Ovary (tissue), 3 donors: ENCODE results near the gene ZNF423.

ENCODE experiments used
- CTCF ChIP-seq, 3 donors: fragments of 450-650 bp in 2 of 3; fragments of 200-600 bp in 1 of 3; IDR thresholded peaks; one replicate each; pipeline versions ENCODE4 v1.5.1 to v1.8.0; 2016 to 2022; ENCODE audit warnings: antibody characterized with exemption in 3 of 3, mild to moderate bottlenecking in 1 of 3
- EP300 ChIP-seq: sonication (generic); formaldehyde crosslinking; IDR thresholded peaks from one replicate; pipeline ENCODE4 v1.6.1; 2017; ENCODE audit warnings: antibody characterized with exemption
- POLR2A ChIP-seq: fragments of 450-650 bp; IDR thresholded peaks from one replicate; pipeline ENCODE4 v1.6.1; 2017; ENCODE audit warnings: antibody characterized with exemption, mild to moderate bottlenecking, moderate library complexity
- donor health status: DM: no; HTN: no; CAD: no.

GRCh38 chr16:49534901-49535610 lies 320.9 kb downstream of the ZNF423 start:
- TF ChIP-seq CTCF (IDR thresholded peaks at IDR 0.05): no peak
- no peak for TF ChIP-seq POLR2A
- TF ChIP-seq EP300: no peak
